Measurements from ENCODE around the gene FURIN.

FURIN gene

DNA sequence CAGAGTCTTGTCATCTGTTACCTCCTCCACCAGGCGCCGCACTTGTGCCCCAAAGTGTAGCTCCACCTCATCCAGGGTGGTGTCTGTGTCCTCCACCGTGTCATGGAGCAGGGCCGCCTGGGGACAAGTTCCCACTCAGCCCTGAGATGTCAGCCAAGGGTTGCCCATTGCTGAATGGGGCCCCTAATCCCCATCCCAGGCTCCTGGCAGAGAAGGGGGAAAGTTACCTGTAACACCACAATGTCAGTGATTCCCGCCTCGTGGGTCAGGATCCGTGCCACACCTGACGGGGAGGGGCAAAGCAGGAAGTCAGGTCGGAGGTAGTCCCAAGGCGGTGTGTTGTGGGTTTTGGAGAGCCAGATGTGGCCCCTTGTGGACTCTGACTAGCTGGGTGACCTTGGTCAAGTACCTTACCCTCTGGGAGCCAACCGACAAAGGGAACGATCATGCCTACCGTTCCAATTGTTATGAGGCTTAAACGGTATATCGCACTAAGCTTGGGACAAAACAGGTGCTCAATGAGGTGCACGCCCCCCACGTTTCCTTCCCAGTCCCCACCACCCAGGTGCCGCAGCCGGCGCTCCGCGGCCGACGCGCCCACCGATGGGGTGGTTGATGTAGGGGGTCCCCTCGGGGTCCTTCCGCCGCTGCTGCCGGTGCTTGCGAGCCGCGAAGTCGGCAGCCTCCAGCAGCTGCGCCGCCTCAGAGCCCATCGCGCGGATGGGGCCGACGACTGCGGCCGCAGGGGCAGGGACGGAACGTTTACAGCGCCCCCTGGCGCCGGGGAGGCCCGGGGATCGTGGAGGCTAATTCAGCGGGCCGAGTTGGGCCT lies 63.7 kb downstream of the FURIN start, which contains the start of gene HDDC3:
Gene HDDC3 (minus strand): TSS at position 722 of the 832 bp plus-strand sequence. CDS start 9 bp downstream, at position 713.
- peak within 1 kb of the TSS; percentile 93 for H3K27ac ChIP-seq (replicated peaks)
- no peaks in the 10 kb centered on the region for H3K27me3 ChIP-seq (ENCODE audit: insufficient read depth, poor library complexity, severe bottlenecking)
- H3K4me3 ChIP-seq (replicated peaks; ENCODE audit: insufficient read depth, low read length): peak within 1 kb of the TSS; percentile 75
- TF ChIP-seq, protein P1, sequence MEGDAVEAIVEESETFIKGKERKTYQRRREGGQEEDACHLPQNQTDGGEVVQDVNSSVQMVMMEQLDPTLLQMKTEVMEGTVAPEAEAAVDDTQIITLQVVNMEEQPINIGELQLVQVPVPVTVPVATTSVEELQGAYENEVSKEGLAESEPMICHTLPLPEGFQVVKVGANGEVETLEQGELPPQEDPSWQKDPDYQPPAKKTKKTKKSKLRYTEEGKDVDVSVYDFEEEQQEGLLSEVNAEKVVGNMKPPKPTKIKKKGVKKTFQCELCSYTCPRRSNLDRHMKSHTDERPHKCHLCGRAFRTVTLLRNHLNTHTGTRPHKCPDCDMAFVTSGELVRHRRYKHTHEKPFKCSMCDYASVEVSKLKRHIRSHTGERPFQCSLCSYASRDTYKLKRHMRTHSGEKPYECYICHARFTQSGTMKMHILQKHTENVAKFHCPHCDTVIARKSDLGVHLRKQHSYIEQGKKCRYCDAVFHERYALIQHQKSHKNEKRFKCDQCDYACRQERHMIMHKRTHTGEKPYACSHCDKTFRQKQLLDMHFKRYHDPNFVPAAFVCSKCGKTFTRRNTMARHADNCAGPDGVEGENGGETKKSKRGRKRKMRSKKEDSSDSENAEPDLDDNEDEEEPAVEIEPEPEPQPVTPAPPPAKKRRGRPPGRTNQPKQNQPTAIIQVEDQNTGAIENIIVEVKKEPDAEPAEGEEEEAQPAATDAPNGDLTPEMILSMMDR (IDR thresholded peaks at IDR 0.05; ENCODE audit: insufficient read depth, low read length): peak; percentile 91
- TF ChIP-seq GABPA (IDR thresholded peaks at IDR 0.05; ENCODE audit: low read depth): no peak
- TF ChIP-seq POLR2AphosphoS5 (IDR thresholded peaks at IDR 0.05; ENCODE audit: low read depth): peak; percentile 76
- peak; percentile 82 to 97 for DNase-seq (ENCODE audit: low read depth in 1 of 2, low spot score in 1 of 2)

DNA sequence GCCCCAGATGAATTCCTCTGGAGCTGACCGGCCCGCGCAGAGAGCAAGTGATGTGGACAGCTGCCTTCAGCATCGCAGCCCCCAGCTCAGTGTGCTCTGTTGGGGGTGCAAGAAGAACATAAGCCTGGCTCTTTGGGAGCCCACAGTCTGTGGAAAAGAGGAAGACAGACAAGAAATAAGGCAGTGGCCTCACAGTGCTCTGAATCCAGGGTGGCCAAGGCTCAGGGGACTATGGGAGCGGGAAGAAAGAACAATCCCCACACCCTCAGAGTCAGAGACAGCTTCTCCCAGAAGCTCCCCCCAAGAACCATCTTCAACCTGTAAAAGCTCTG lies 64.2 kb downstream of the FURIN start:
- H3K4me3 ChIP-seq (replicated peaks; ENCODE audit: insufficient read depth, low read length): peak overlapping the region; percentile 75; the same call in 1 of the 2 replicates
- no peak for DNase-seq (ENCODE audit: low read depth in 1 of 2, low spot score in 1 of 2)
- H3K27ac ChIP-seq (replicated peaks): peak overlapping the region; percentile 93
- H3K27me3 ChIP-seq (ENCODE audit: insufficient read depth, poor library complexity, severe bottlenecking): no peaks in the 10 kb centered on the region
- TF ChIP-seq SPI1 (IDR thresholded peaks at IDR 0.05; ENCODE audit: borderline replicate concordance, low read depth) (peak; percentile 48; the same call in 1 of the 2 replicates), POLR2AphosphoS5 (IDR thresholded peaks at IDR 0.05; ENCODE audit: low read depth) (no peak), GABPA (IDR thresholded peaks at IDR 0.05; ENCODE audit: low read depth) (no peak)
- TF ChIP-seq, protein P1 (IDR thresholded peaks at IDR 0.05; ENCODE audit: insufficient read depth, low read length): no peak
- TF ChIP-seq, protein P2, sequence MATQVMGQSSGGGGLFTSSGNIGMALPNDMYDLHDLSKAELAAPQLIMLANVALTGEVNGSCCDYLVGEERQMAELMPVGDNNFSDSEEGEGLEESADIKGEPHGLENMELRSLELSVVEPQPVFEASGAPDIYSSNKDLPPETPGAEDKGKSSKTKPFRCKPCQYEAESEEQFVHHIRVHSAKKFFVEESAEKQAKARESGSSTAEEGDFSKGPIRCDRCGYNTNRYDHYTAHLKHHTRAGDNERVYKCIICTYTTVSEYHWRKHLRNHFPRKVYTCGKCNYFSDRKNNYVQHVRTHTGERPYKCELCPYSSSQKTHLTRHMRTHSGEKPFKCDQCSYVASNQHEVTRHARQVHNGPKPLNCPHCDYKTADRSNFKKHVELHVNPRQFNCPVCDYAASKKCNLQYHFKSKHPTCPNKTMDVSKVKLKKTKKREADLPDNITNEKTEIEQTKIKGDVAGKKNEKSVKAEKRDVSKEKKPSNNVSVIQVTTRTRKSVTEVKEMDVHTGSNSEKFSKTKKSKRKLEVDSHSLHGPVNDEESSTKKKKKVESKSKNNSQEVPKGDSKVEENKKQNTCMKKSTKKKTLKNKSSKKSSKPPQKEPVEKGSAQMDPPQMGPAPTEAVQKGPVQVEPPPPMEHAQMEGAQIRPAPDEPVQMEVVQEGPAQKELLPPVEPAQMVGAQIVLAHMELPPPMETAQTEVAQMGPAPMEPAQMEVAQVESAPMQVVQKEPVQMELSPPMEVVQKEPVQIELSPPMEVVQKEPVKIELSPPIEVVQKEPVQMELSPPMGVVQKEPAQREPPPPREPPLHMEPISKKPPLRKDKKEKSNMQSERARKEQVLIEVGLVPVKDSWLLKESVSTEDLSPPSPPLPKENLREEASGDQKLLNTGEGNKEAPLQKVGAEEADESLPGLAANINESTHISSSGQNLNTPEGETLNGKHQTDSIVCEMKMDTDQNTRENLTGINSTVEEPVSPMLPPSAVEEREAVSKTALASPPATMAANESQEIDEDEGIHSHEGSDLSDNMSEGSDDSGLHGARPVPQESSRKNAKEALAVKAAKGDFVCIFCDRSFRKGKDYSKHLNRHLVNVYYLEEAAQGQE (IDR thresholded peaks at IDR 0.05; ENCODE audit: insufficient replicate concordance, low read depth): no peak

Data from HL-60 (cell line).